ENCODE measurements around the gene TEAD4.

- no peak for TF ChIP-seq EP300 (IDR thresholded peaks at IDR 0.05)
- TF ChIP-seq POLR2A (IDR thresholded peaks at IDR 0.05): no peak
These were observed 95.2 kb downstream of the TEAD4 start for GRCh38 chr12:3054374-3054773.
